ENCODE results near the gene HINFP.

- TF ChIP-seq, protein P1, sequence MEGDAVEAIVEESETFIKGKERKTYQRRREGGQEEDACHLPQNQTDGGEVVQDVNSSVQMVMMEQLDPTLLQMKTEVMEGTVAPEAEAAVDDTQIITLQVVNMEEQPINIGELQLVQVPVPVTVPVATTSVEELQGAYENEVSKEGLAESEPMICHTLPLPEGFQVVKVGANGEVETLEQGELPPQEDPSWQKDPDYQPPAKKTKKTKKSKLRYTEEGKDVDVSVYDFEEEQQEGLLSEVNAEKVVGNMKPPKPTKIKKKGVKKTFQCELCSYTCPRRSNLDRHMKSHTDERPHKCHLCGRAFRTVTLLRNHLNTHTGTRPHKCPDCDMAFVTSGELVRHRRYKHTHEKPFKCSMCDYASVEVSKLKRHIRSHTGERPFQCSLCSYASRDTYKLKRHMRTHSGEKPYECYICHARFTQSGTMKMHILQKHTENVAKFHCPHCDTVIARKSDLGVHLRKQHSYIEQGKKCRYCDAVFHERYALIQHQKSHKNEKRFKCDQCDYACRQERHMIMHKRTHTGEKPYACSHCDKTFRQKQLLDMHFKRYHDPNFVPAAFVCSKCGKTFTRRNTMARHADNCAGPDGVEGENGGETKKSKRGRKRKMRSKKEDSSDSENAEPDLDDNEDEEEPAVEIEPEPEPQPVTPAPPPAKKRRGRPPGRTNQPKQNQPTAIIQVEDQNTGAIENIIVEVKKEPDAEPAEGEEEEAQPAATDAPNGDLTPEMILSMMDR (IDR thresholded peaks at IDR 0.05) = no peak
- TF ChIP-seq ZFX (IDR thresholded peaks at IDR 0.05; ENCODE audit: borderline replicate concordance) = no peak
These were observed 5.2 kb upstream of the HINFP start for GRCh38 chr11:119116235-119116594.

All from 22Rv1 (cell line).